Activated T-cell treated with anti-CD3 and anti-CD28 coated beads, Interleukin-2, amount 50 U/mL, for 4 hours (primary cell): ENCODE results near the gene FFAR3. TPM values are rescaled to one million over a fixed set of nuclear protein-coding genes. Genes with fewer than 3 reads are reported as not detected.

Experiments used
- ATAC-seq, 2 donors: fragments of 200-7000 bp; cut with Tn5 transposase; one replicate each; pipeline ENCODE4 v1.10.0; 2021
- DNase-seq: peaks from one replicate; pipeline ENCODE4 v3.0.0-alpha.2; 2020
- H3K27me3 Mint-ChIP-seq: one replicate; pipeline ENCODE4 v1.8.0; 2021; ENCODE audit warnings: low read depth, mixed read lengths
- H3K36me3 Mint-ChIP-seq: one replicate; pipeline ENCODE4 v1.8.0; 2022; ENCODE audit warnings: mixed read lengths; ENCODE audit not compliant: insufficient read depth
- H3K4me1 Mint-ChIP-seq: one replicate; pipeline ENCODE4 v1.8.0; 2021; ENCODE audit warnings: low read depth, mixed read lengths
- H3K4me3 Mint-ChIP-seq: one replicate; pipeline ENCODE4 v1.8.0; 2021; ENCODE audit warnings: mild to moderate bottlenecking, moderate library complexity, mixed read lengths
- H3K9me3 Mint-ChIP-seq: one replicate; pipeline ENCODE4 v1.8.0; 2021; ENCODE audit warnings: mixed read lengths
- total RNA-seq, 3 donors: library from RNA; stranded (reverse); gene quantifications; one replicate each; pipeline ENCODE4 v1.2.1, GENCODE V29; 2021

FFAR3 gene, protein sequence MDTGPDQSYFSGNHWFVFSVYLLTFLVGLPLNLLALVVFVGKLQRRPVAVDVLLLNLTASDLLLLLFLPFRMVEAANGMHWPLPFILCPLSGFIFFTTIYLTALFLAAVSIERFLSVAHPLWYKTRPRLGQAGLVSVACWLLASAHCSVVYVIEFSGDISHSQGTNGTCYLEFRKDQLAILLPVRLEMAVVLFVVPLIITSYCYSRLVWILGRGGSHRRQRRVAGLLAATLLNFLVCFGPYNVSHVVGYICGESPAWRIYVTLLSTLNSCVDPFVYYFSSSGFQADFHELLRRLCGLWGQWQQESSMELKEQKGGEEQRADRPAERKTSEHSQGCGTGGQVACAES
- total RNA-seq: under 1 TPM; 0.30 to 0.91 (median 0.61) TPM

DNA sequence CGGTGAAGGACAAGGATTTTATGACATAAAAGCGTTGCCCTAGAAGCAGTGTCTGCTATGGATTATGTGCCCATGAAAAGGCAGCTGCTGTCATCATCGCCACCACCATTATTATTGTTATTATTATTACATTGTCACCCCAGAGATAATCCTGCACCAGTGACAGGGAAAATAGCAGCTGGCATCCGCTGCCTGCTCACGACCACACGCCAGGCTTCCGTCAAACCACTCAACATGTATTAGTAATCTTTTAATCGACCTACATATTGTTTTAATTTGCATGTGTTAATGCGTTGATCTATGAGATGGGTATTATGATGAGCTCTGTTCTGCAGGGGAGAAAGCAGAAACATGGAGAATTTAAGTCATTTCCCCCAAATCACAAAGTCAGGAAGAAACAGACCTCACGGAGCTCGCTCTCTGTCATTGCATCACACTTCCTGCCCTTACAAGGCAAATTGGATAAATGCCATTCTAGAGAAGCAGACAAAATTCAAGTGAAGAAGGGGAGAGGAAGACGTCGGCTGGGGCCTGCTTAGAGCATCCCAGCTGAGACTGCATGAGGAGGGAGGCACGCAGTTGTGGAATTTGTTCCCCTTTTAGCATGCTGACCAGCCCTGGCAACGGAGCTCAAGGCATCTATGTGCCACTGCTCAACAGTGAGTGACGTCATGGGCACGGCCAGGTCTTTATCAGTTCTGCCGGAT, at the start of gene FFAR3:
TSS of gene FFAR3 (plus strand) at position 594 of the 707 bp plus-strand sequence. CDS start 431 bp downstream, outside the sequence.
- peaks cover 9% of the 10 kb centered on the region for H3K4me1 Mint-ChIP-seq
- DNase-seq: no peak
- peak within 1 kb of the TSS; percentile 27 for H3K4me3 Mint-ChIP-seq
- no peaks in the 10 kb centered on the region for H3K36me3 Mint-ChIP-seq
- no peaks in the 10 kb centered on the region for H3K9me3 Mint-ChIP-seq
- peaks cover 11% of the 10 kb centered on the region for H3K27me3 Mint-ChIP-seq
- ATAC-seq: peak; percentile 17 to 38

DNA sequence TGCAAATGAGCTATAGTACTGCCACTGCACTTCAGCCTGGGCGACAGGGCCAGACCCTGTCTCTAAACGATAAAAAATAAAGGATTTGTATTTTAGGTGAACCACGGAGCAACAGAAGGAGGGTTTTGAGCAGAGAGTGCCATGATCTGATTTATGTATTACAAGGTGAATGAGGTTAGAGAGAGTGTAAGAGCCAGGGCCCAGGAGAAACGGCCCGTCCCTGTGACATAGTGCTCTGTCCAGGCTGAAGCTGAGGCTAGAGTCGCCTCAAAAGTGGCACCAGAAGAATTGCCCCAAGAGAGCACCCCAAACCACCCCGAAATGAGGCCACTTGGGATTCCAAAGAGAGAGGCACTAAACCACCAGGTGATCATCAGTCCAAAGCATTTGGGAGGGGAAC, 49.4 kb upstream of the FFAR3 start:
- H3K4me3 Mint-ChIP-seq: no peak overlapping the region
- ATAC-seq: no peak
- H3K27me3 Mint-ChIP-seq: peaks cover 5% of the 10 kb centered on the region
- no peaks in the 10 kb centered on the region for H3K36me3 Mint-ChIP-seq
- no peak for DNase-seq
- H3K9me3 Mint-ChIP-seq: no peaks in the 10 kb centered on the region
- no peaks in the 10 kb centered on the region for H3K4me1 Mint-ChIP-seq

DNA sequence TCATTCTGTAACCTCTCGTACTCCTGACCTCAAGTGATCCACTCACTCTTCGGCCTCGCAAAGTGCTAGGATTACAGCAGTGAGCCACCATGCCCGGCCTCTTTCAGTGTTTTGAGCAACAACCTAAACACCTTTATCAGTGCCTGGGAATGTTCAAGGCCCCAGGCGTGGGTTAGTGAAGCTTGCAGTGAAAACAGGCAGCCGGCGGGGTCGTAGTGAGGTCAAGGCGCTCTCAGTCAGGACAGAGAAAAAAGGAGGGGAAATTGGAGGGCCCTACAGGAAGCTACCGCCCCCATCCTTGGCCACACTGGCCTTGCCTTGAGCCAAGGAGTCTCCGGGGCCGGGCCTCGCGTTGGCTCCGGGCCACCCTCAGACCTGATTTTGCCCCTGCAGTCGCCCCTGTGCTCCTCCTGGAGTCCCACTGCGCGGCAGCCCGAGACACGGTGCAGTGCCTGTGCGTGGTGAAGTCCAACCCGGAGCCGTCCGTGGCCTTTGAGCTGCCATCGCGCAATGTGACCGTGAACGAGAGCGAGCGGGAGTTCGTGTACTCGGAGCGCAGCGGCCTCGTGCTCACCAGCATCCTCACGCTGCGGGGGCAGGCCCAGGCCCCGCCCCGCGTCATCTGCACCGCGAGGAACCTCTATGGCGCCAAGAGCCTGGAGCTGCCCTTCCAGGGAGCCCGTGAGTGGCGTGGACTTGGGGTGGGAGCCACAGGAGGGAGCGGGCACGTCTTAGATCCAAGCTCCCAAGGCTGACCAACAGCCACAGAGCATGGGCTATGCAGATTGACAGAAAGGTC, 48.6 kb upstream of the FFAR3 start:
- Mint-ChIP-seq H3K9me3 (no peaks in the 10 kb centered on the region), H3K36me3 (no peaks in the 10 kb centered on the region), H3K27me3 (peaks cover 5% of the 10 kb centered on the region), H3K4me1 (no peaks in the 10 kb centered on the region), H3K4me3 (no peak overlapping the region)
- no peak for ATAC-seq
- no peak for DNase-seq

DNA sequence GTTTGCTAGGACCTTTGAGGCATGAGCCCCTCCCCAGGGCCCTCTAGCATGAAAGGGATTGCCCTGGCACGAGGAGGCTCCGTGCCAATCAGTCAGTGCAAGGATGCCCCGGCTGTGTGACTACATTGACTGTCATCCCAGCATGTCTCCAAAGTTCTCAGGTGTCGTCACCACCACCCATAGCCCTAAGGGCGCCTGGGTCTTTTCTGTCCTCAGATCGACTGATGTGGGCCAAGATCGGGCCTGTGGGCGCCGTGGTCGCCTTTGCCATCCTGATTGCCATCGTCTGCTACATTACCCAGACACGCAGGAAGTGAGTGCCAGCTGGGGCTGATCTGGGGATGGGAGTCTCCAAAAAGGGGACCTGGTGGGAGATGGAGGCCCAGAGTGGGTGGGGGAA, 47.9 kb upstream of the FFAR3 start:
- H3K27me3 Mint-ChIP-seq: peaks cover 5% of the 10 kb centered on the region
- H3K4me1 Mint-ChIP-seq: no peaks in the 10 kb centered on the region
- no peaks in the 10 kb centered on the region for H3K9me3 Mint-ChIP-seq
- ATAC-seq (no peak), DNase-seq (no peak)
- no peaks in the 10 kb centered on the region for H3K36me3 Mint-ChIP-seq
- H3K4me3 Mint-ChIP-seq: no peak overlapping the region

DNA sequence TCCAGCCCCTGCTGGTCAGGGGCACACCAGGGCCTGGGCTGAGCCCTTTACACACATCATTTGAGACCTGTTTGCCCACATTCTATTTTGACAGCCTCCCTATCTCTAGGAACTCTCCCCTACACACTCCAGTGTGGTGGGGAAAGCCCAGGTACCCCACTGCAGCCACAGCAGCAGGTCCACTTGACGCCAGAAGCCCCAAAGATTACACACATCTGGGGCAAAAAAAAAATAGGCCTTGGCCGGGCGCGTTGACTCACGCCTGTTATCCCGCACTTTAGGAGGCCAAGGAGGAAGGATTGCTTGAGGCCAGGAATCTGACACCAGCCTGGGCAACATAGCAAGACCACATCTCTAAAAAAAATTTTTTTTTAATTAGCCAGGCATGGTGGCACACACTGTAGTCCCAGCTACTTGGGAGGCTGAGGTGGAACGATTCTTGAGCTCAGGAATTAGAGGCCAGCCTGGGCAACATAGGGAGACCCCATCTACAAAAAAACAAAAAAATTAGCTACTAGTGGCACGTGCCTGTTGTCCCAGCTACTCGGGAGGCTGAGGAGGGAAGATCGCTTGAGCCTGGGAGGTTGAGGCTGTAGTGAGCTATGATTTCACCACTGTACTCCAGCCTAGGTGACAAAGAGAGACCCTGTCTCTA, 47.3 kb upstream of the FFAR3 start:
- Mint-ChIP-seq H3K36me3 (no peaks in the 10 kb centered on the region), H3K27me3 (peaks cover 5% of the 10 kb centered on the region), H3K9me3 (no peaks in the 10 kb centered on the region), H3K4me3 (no peak overlapping the region), H3K4me1 (no peaks in the 10 kb centered on the region)
- DNase-seq: no peak
- ATAC-seq: no peak

DNA sequence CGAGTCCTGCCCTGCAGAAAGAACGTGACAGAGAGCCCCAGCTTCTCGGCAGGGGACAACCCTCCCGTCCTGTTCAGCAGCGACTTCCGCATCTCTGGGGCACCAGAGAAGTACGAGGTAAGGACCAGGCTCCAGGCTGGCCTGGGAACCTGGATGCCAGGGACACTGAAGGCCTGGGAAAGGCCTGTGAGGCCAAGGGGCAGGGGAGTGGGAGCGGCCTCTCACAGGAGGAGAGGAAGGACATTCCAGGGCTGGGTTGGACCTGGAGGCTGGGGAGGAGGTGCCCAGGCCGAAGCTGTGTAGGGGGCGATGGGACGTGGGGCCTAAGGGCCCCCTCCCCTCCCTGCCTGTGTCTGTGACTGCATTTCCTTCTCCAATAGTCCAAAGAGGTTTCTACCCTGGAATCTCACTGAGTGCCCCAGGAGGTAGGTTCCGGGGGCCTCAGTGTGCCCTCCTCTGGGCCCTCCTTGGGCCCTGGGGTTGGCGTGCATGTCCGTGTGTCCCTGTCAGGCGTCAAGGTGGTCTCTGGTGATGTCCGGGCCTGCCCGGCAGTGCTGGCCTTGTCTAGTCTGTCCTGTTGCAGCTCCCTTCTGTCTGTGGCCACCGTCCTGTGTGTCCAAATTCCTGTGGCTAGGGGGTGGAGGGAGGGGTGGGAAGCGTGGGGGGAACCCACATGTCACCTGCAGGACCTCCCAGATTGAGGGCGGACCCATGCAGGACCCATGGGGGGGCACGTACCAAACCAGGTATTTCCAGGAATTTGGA, 46.2 kb upstream of the FFAR3 start:
- Mint-ChIP-seq H3K4me3 (no peak overlapping the region), H3K27me3 (peaks cover 5% of the 10 kb centered on the region), H3K36me3 (no peaks in the 10 kb centered on the region), H3K4me1 (no peaks in the 10 kb centered on the region), H3K9me3 (no peaks in the 10 kb centered on the region)
- ATAC-seq (no peak), DNase-seq (no peak)

DNA sequence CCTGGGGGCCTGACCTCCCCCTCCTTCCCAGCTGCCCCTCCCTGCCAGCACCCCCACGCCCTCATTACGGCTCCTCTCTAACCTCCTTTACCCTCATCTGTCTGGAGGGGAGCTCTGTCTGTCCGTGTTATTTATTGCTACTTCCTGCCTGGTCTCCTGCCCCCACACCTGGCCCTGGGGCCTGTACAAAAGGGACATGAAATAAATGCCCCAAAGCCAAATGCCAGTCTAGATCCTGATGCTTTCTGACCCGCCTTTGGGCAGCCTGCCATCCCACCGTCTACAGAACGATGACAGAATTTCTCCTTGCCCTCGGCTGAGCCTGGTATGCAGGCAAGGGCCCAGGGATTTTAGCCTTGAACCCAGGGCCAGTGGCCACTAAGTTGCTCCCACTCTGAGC, 44.7 kb upstream of the FFAR3 start:
- DNase-seq (no peak), ATAC-seq (no peak)
- Mint-ChIP-seq H3K4me1 (peaks cover 4% of the 10 kb centered on the region), H3K27me3 (peaks cover 5% of the 10 kb centered on the region), H3K4me3 (no peak overlapping the region), H3K9me3 (no peaks in the 10 kb centered on the region), H3K36me3 (no peaks in the 10 kb centered on the region)

DNA sequence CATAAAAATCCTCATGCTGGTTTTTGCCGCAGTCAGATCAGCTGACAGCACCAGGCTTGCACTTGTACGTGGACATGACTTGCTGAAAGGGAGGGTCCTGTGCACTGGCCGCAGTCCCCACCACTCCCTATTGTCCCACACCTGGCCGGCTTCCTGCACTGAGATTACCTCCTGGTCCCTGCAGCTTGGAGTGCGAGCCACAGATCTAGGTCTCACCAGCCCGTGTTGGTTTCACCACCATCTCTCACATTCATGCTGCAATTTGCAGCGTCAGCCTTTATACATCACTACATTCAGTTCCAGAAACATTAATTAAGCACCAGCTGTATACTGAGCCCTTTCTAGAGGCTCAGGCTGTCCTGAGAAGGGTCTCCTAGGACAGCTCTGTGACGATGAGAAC, 44.2 kb upstream of the FFAR3 start:
- Mint-ChIP-seq H3K9me3 (no peaks in the 10 kb centered on the region), H3K4me1 (peaks cover 8% of the 10 kb centered on the region), H3K27me3 (peaks cover 6% of the 10 kb centered on the region), H3K4me3 (no peak overlapping the region), H3K36me3 (no peaks in the 10 kb centered on the region)
- DNase-seq (no peak), ATAC-seq (no peak)

DNA sequence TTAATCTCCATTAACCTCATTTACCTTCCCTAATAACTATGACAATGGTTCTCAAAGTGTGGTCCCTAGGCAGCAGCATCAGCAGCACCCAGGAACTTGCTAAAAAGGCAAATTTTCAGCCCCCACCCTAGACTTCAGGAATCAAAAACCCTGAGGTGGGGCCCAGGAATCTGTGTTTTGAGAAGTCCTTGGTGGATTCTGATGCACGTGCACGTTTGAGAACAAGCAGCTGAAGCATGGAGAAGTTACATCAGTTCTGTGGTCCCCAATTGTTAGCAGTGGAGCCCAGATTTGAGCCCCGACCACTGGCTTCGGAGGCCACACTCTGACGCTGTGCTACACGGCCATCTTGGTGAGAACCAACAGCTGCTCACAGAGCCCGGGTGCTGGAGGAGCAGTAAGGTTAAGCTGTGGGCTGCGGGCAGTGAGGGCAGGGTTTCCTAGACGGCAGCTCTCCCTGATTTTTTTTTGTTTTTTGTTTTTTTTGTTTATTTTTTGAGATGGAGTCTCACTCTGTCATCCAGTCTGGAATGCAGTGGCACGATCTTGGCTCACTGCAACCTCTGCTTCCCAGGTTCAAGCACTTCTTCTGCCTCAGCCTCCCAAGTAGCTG, 43.3 kb upstream of the FFAR3 start:
- DNase-seq: no peak
- peaks cover 9% of the 10 kb centered on the region for H3K4me1 Mint-ChIP-seq
- no peaks in the 10 kb centered on the region for H3K36me3 Mint-ChIP-seq
- H3K4me3 Mint-ChIP-seq: no peak overlapping the region
- ATAC-seq: no peak
- H3K27me3 Mint-ChIP-seq: peaks cover 3% of the 10 kb centered on the region
- no peaks in the 10 kb centered on the region for H3K9me3 Mint-ChIP-seq

DNA sequence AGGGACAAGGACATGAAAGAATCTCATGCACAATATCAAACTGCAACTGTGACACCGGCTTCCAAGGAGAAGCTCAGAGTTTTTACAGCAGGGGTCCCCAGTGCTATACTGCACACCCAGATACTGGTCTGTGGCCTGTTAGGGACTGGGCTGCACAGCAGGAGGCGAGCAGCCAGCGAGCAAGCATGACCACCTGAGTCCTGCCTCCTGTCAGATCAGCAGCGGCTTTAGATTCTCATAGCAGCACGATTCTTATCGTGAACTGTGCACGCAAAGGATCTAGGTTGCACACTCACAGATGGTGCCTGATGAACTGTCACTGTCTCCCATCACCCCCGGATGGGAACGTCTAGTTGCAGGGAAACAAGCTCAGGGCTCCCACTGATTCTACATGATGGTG, 42.4 kb upstream of the FFAR3 start:
- no peak for ATAC-seq
- Mint-ChIP-seq H3K27me3 (peaks cover 5% of the 10 kb centered on the region), H3K36me3 (no peaks in the 10 kb centered on the region), H3K9me3 (no peaks in the 10 kb centered on the region), H3K4me1 (peaks cover 9% of the 10 kb centered on the region), H3K4me3 (no peak overlapping the region)
- no peak for DNase-seq

DNA sequence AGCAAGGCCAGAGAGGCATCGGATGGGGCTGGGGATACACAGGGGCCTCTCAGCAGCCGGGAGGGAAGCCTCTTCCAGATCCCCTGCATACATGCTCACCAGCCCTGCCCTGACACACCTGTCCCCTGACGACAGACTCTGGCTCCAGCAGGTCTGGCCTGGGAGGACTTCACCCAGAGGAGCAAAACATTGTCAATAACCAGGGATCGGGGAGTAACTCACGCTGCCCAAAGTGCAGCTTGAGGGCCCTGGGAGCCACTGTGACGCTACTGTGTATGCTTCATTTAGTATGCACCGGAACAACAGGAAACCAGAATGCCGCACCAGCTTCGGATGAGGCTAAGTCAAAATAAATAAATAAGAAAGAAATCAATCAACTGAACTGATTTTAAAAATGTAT, 41.7 kb upstream of the FFAR3 start:
- Mint-ChIP-seq H3K4me1 (peaks cover 9% of the 10 kb centered on the region), H3K9me3 (no peaks in the 10 kb centered on the region), H3K4me3 (no peak overlapping the region), H3K27me3 (peaks cover 5% of the 10 kb centered on the region), H3K36me3 (no peaks in the 10 kb centered on the region)
- no peak for DNase-seq
- no peak for ATAC-seq

DNA sequence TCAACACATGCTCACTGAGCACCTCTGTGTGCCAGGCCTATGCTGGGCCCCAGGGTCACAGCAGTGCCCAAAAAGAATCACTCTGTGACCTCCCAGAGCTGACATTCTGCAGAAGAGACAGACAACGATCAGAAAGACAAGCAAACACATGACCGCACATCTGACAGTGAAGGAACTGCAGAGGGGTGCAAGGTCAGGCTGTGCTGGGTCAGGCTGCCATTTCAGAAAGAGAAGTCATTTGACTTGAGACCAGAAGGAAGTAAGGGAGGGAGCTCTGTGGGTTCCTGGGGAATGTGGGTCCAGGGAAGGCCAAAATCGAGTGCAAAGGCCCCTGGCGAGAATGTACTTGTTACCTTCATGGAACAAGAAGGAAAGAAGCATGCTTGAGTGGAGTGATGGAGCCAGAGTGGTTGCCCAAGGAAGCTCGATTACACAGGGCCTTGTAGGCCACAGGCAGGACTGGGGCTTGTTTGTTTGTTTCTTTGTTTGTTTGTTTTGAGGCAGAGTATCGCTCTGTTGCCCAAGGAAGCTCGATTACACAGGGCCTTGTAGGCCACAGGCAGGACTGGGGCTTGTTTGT, 40.7 kb upstream of the FFAR3 start:
- peaks cover 7% of the 10 kb centered on the region for H3K27me3 Mint-ChIP-seq
- no peak overlapping the region for H3K4me3 Mint-ChIP-seq
- no peak for ATAC-seq
- H3K9me3 Mint-ChIP-seq: peaks cover 5% of the 10 kb centered on the region
- no peak for DNase-seq
- H3K36me3 Mint-ChIP-seq: no peaks in the 10 kb centered on the region
- H3K4me1 Mint-ChIP-seq: peaks cover 9% of the 10 kb centered on the region
